Natural killer cell treated with Interleukin-12 subunit alpha and Interleukin-12 subunit beta and Interleukin-15 and Interleukin-18, amount 100 ng/mL, for 72 hours (primary cell): ENCODE results near the gene PPT1. TPM values are rescaled to one million over a fixed set of nuclear protein-coding genes. Genes with fewer than 3 reads are reported as not detected.
A peak's percentile ranks its signal among the peaks of the same experiment; 100 is the strongest.

ENCODE experiments used
- ATAC-seq, 2 donors: fragments of 150-1000 bp; cut with Tn5 transposase in 1 of 2; sonication (Bioruptor Pico), chemical (Tn5 transposase) in 1 of 2; 2 replicates each; pipeline ENCODE4 v1.10.0; 2021
- DNase-seq: peaks from one replicate; pipeline ENCODE4 v3.0.0; 2022; ENCODE audit warnings: low spot score
- H3K27ac Mint-ChIP-seq, 2 donors: 1 replicate in 1 of 2; 2 replicates in 1 of 2; pipeline ENCODE4 v1.8.0; 2022; ENCODE audit warnings: mixed read lengths in 2 of 2, mild to moderate bottlenecking in 1 of 2, moderate library complexity in 1 of 2
- H3K27me3 Mint-ChIP-seq, 2 donors: 1 replicate in 1 of 2; 2 replicates in 1 of 2; pipeline ENCODE4 v1.8.0; 2022; ENCODE audit warnings: mixed read lengths in 2 of 2
- H3K36me3 Mint-ChIP-seq: one replicate; pipeline ENCODE4 v1.8.0; 2022; ENCODE audit warnings: mixed read lengths
- H3K4me1 Mint-ChIP-seq, 2 donors: 1 replicate in 1 of 2; 2 replicates in 1 of 2; pipeline ENCODE4 v1.8.0; 2022; ENCODE audit warnings: low read depth in 2 of 2, mixed read lengths in 2 of 2, mild to moderate bottlenecking in 1 of 2
- H3K4me3 Mint-ChIP-seq: one replicate; pipeline ENCODE4 v1.8.0; 2022; ENCODE audit warnings: mixed read lengths
- H3K9me3 Mint-ChIP-seq: 2 replicates; pipeline ENCODE4 v1.8.0; 2022; ENCODE audit warnings: mixed read lengths
- total RNA-seq, 2 donors: library from RNA; stranded (reverse); gene quantifications; one replicate each; pipeline ENCODE4 v1.2.3, GENCODE V29; 2022

PPT1 gene
- 10 to 100 TPM; 42.3 to 64.0 TPM for total RNA-seq

DNA sequence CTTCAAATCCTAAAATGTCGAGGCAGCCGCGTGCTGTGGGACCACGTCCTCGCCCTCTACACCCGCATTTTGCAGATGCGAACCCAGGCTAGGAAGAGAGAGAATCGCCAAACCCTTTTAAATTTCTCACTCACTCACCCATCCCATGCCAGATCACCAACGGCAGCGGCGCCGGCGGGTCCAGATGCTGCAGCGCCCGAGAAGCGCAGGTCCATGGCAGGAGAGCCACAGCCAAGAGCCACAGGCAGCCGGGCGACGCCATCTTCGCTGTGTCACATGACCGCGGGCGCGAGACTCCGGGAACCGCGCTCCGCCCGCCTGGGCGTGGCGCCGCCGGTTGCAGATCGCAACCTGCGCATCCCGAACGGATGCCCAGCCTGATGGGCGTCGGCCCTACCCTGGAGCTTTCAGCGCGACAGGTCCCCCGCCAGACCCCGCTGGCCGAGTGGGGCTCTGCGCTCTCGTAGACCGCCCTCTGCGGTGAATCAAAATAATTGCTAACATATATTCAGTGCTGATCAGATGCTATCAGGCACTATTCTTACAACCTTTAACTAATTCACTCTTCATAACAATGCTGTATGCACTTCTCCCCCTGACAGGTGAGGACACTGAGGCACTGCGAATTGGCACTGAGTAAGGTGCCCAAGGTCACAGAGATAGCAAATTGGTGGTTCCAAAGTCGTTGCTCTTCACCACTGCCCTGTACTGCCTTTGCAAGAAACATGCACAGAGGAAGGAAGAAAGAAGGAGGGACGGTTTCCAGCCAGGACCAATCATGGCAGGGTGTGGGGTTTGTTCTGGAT is at the start of gene PPT1:
TSS of gene PPT1 (minus strand) at position 276 of the 806 bp plus-strand sequence. CDS start at position 262, 14 bp downstream.
- ATAC-seq = peak; percentile 96 to 97
- Mint-ChIP-seq H3K9me3 (no peaks in the 10 kb centered on the region), H3K4me1 (peaks cover 21 to 26% of the 10 kb centered on the region in 2 donors), H3K36me3 (peaks cover 17% of the 10 kb centered on the region), H3K4me3 (peak within 1 kb of the TSS; percentile 94), H3K27me3 (peaks cover 12% of the 10 kb centered on the region in 2 donors), H3K27ac (peak within 1 kb of the TSS; percentile 65 to 79)
- peak; percentile 83 for DNase-seq

GRCh38 chr1:40143891-40144575 is 47.0 kb upstream of the PPT1 start:
- Mint-ChIP-seq H3K27me3 (peaks cover 37 to 42% of the 10 kb centered on the region in 2 donors), H3K4me3 (no peak overlapping the region), H3K36me3 (no peaks in the 10 kb centered on the region), H3K9me3 (no peaks in the 10 kb centered on the region), H3K4me1 (peaks cover 0 to 3% of the 10 kb centered on the region in 2 donors), H3K27ac (peak overlapping the region in 1 of 2 donors; percentile 13)
- DNase-seq = peak; percentile 67
- ATAC-seq = peak; percentile 60 to 73

- DNase-seq (no peak), ATAC-seq (no peak)
- H3K9me3 Mint-ChIP-seq = no peaks in the 10 kb centered on the region
- peaks cover 0 to 3% of the 10 kb centered on the region in 2 donors for H3K4me1 Mint-ChIP-seq
- peaks cover 24 to 26% of the 10 kb centered on the region in 2 donors for H3K27me3 Mint-ChIP-seq
- H3K4me3 Mint-ChIP-seq = no peak overlapping the region
- H3K27ac Mint-ChIP-seq = no peak overlapping the region
- no peaks in the 10 kb centered on the region for H3K36me3 Mint-ChIP-seq
Observed at GRCh38 chr1:40141878-40142535, 45.0 kb upstream of the PPT1 start.

DNA sequence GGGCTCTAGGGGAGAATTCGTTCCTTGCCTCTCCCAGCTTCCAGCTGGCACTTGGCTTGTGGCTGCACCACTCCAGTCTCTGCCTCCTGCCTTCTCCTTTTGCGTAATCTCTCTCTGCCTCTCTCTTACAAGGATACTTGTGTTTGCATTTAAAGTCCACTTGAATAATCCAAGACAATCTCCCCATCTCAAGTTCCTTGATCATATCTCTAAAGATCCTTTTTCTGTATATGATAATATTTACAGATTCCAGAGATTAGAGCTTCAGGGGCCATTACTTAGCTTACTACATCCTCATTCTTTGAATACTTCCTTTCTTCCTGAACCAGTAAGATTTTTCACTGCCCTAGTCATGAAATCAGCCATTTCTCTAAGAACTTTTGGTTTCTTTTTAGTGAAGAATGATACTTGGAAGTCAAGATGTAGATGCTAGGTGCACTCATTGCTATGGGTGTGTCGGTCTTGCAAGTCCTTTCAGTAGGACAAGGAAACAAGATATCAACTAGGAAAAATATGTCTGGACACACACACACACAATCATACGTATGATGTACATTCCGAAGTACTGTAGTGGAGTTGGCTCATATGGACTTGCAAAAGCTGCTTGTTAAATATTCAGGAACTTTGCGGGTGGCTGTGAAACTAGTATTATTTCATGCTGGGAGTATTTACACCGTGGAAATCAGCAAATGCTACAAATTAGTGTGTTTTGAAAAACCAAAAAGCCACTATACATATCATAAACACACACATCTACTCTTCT is 43.3 kb upstream of the PPT1 start:
- H3K4me3 Mint-ChIP-seq = peak overlapping the region; percentile 7
- no peak for DNase-seq
- peaks cover 0 to 3% of the 10 kb centered on the region in 2 donors for H3K4me1 Mint-ChIP-seq
- peaks cover 21 to 24% of the 10 kb centered on the region in 2 donors for H3K27me3 Mint-ChIP-seq
- H3K9me3 Mint-ChIP-seq = no peaks in the 10 kb centered on the region
- ATAC-seq = no peak
- no peaks in the 10 kb centered on the region for H3K36me3 Mint-ChIP-seq
- H3K27ac Mint-ChIP-seq = no peak overlapping the region

- DNase-seq (no peak), ATAC-seq (no peak)
- Mint-ChIP-seq H3K4me3 (no peak overlapping the region), H3K36me3 (no peaks in the 10 kb centered on the region), H3K4me1 (peaks cover 0 to 2% of the 10 kb centered on the region in 2 donors), H3K27ac (no peak overlapping the region), H3K9me3 (no peaks in the 10 kb centered on the region), H3K27me3 (peaks cover 8 to 15% of the 10 kb centered on the region in 2 donors)
Observed at GRCh38 chr1:40133839-40134238, 36.8 kb upstream of the PPT1 start.

DNA sequence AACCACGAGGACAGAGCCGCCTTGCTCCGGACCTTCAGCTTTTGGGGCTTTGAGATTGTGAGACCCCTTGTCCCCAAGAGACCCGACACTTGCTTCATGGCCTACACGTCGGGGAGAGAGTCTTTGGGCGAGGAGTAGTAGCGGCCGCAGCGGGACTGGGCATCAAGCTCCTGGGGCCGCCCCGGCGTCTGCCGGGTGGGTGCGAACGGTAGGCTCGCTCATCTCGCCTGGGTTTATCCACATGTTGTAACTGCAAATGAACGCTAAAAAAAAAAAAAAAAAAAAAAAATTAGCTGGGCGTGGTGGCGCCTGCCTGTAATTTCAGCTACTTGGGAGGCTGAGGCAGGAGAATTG is 36.2 kb upstream of the PPT1 start:
- Mint-ChIP-seq H3K36me3 (no peaks in the 10 kb centered on the region), H3K27me3 (peaks cover 8 to 15% of the 10 kb centered on the region in 2 donors), H3K4me1 (peaks cover 0 to 2% of the 10 kb centered on the region in 2 donors), H3K27ac (no peak overlapping the region), H3K9me3 (no peaks in the 10 kb centered on the region), H3K4me3 (no peak overlapping the region)
- no peak for DNase-seq
- ATAC-seq = no peak

DNA sequence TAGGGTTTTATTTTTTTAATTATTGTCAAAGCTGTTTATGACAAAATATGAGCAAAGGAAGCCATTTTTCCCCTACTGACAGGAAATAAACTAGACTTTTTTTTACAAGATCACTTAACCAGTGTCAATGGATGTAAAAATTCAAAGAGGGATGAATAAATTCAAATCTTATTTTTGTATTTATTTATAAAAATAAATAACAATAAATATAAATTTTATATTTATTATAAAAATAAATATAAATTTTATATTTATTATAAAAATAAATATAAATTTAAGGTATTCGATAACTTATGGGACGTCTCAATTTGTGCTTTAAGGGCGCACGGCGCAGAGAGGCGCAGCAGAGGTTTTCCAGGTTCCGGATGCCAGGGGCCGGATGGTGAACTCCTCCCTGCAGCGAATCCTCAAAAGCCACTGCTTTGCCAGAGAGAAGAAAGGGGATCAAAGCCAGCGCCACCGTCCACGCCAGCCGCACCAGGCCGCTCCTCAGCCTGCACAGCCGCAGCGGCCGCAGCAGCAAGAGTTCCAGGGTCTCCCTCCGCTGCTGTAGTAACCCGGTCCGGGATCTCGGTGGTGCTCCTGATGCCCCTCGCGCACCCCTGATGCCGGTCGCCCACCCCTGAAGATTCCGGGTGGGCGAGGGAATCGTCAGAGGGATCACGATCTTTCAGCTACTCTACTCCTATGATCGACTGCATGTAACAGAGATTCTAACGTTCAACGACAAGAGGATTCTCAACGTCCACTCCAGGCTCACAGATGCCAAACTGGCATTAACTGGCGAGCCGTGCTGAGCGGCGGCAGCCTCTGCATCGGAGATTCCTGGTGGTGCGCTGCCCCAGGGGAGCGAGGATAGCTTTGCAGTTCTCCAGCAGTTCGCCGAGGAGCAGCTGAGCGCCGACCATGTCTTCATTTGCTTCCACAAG is 35.6 kb upstream of the PPT1 start:
- no peaks in the 10 kb centered on the region for H3K36me3 Mint-ChIP-seq
- H3K4me3 Mint-ChIP-seq = no peak overlapping the region
- H3K27ac Mint-ChIP-seq = no peak overlapping the region
- no peak for ATAC-seq
- no peaks in the 10 kb centered on the region for H3K9me3 Mint-ChIP-seq
- peaks cover 8 to 15% of the 10 kb centered on the region in 2 donors for H3K27me3 Mint-ChIP-seq
- peaks cover 0 to 2% of the 10 kb centered on the region in 2 donors for H3K4me1 Mint-ChIP-seq
- DNase-seq = no peak

GRCh38 chr1:40130892-40131291 is 33.8 kb upstream of the PPT1 start:
- ATAC-seq (no peak), DNase-seq (no peak)
- no peak overlapping the region for H3K4me3 Mint-ChIP-seq
- H3K27me3 Mint-ChIP-seq = peaks cover 8 to 15% of the 10 kb centered on the region in 2 donors
- H3K36me3 Mint-ChIP-seq = no peaks in the 10 kb centered on the region
- no peak overlapping the region for H3K27ac Mint-ChIP-seq
- H3K9me3 Mint-ChIP-seq = no peaks in the 10 kb centered on the region
- peaks cover 0 to 2% of the 10 kb centered on the region in 2 donors for H3K4me1 Mint-ChIP-seq

GRCh38 chr1:40122855-40123254 is 25.8 kb upstream of the PPT1 start:
- ATAC-seq (no peak), DNase-seq (no peak)
- no peaks in the 10 kb centered on the region for H3K9me3 Mint-ChIP-seq
- H3K36me3 Mint-ChIP-seq = no peaks in the 10 kb centered on the region
- H3K4me1 Mint-ChIP-seq = no peaks in the 10 kb centered on the region
- peaks cover 3 to 7% of the 10 kb centered on the region in 2 donors for H3K27me3 Mint-ChIP-seq
- no peak overlapping the region for H3K27ac Mint-ChIP-seq
- no peak overlapping the region for H3K4me3 Mint-ChIP-seq

GRCh38 chr1:40120128-40120527 is 23.1 kb upstream of the PPT1 start:
- H3K4me3 Mint-ChIP-seq = no peak overlapping the region
- H3K9me3 Mint-ChIP-seq = no peaks in the 10 kb centered on the region
- no peak overlapping the region for H3K27ac Mint-ChIP-seq
- ATAC-seq (no peak), DNase-seq (no peak)
- peaks cover 7 to 9% of the 10 kb centered on the region in 2 donors for H3K27me3 Mint-ChIP-seq
- no peaks in the 10 kb centered on the region for H3K36me3 Mint-ChIP-seq
- no peaks in the 10 kb centered on the region for H3K4me1 Mint-ChIP-seq

- Mint-ChIP-seq H3K4me1 (no peaks in the 10 kb centered on the region), H3K36me3 (peaks cover 26% of the 10 kb centered on the region)
- ATAC-seq = no peak
Observed at GRCh38 chr1:40114400-40114799, 17.3 kb upstream of the PPT1 start.

DNA sequence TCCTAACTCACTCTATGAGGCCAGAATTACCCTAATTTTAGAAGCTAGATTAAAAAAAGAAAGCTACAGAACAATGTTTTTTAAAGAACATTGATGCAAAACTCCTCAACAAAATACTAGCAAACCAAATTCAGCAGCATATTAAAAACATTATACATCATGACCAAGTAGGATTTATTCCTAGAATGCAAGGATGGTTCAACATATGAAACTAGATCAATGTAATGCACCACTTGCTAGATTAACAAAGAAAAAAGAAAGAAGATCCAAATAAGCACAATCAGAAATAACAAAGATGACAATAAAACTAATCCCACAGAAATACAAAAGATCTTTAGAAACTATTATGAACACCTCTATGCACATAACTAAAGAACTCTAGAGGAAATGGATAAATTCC is 13.3 kb upstream of the PPT1 start:
- DNase-seq = no peak
- H3K27me3 Mint-ChIP-seq = peaks cover 28 to 40% of the 10 kb centered on the region in 2 donors
- H3K36me3 Mint-ChIP-seq = peaks cover 30% of the 10 kb centered on the region
- H3K27ac Mint-ChIP-seq = no peak overlapping the region
- peaks cover 14% of the 10 kb centered on the region for H3K9me3 Mint-ChIP-seq
- H3K4me3 Mint-ChIP-seq = no peak overlapping the region
- H3K4me1 Mint-ChIP-seq = no peaks in the 10 kb centered on the region
- no peak for ATAC-seq

More at GRCh38 chr1:40114400-40114799, 17.3 kb upstream of the PPT1 start:
- H3K27me3 Mint-ChIP-seq = peaks cover 28 to 34% of the 10 kb centered on the region in 2 donors
- DNase-seq = no peak
- H3K9me3 Mint-ChIP-seq = peaks cover 11% of the 10 kb centered on the region
- H3K4me3 Mint-ChIP-seq = no peak overlapping the region
- H3K27ac Mint-ChIP-seq = no peak overlapping the region
